OCI-LY1 (cell line): ENCODE measurements around the gene FABP7.

Source experiments
- H2AFZ ChIP-seq: fragments of 200-600 bp; sonication (generic), shearing (Covaris generic); 2 replicates; pipeline ENCODE4 v1.6.0; 2014; ENCODE audit warnings: antibody characterized with exemption, mild to moderate bottlenecking, low read length
- H3F3A ChIP-seq: fragments of 200-600 bp; sonication (generic), shearing (Covaris generic); 2 replicates; pipeline ENCODE4 v1.6.0; 2014; ENCODE audit warnings: mild to moderate bottlenecking, antibody characterized with exemption, low read length, moderate library complexity; ENCODE audit not compliant: insufficient read depth
- H3K27ac ChIP-seq: fragments of 200-600 bp; sonication (generic); 2 replicates; pipeline ENCODE4 v1.5.1; 2014; ENCODE audit warnings: low read length, mixed run types, mild to moderate bottlenecking, low read depth; ENCODE audit not compliant: poor library complexity, severe bottlenecking
- H3K27me3 ChIP-seq: fragments of 200-600 bp; sonication (generic); 2 replicates; pipeline ENCODE4 v1.6.0; 2014; ENCODE audit warnings: antibody characterized with exemption, mild to moderate bottlenecking, low read length, moderate library complexity; ENCODE audit not compliant: insufficient read depth
- H3K36me3 ChIP-seq: fragments of 200-600 bp; sonication (generic); 2 replicates; pipeline ENCODE4 v1.6.1; 2014; ENCODE audit warnings: mild to moderate bottlenecking, antibody characterized with exemption, low read length, moderate library complexity, mixed read lengths; ENCODE audit not compliant: insufficient read depth
- H3K4me1 ChIP-seq: fragments of 200-600 bp; sonication (generic); 2 replicates; pipeline ENCODE4 v1.5.1; 2014; ENCODE audit warnings: mild to moderate bottlenecking, low read length, moderate library complexity; ENCODE audit not compliant: insufficient read depth, severe bottlenecking
- H3K4me2 ChIP-seq: fragments of 200-600 bp; sonication (generic), shearing (Covaris generic); 2 replicates; pipeline ENCODE4 v1.6.1; 2014; ENCODE audit warnings: low read length
- H3K4me3 ChIP-seq: fragments of 200-600 bp; sonication (generic); 2 replicates; pipeline ENCODE4 v1.5.1; 2014; ENCODE audit warnings: low read length, low read depth, mild to moderate bottlenecking, mixed read lengths; ENCODE audit not compliant: poor library complexity, severe bottlenecking
- H3K79me2 ChIP-seq: fragments of 200-600 bp; shearing (Covaris generic); 2 replicates; pipeline ENCODE4 v1.6.1; 2016; ENCODE audit warnings: mixed run types, low read length, mixed read lengths; ENCODE audit not compliant: insufficient read depth
- H3K9ac ChIP-seq: fragments of 200-600 bp; sonication (generic), shearing (Covaris generic); 2 replicates; pipeline ENCODE4 v1.6.1; 2014; ENCODE audit warnings: mild to moderate bottlenecking, low read length, mixed read lengths
- H3K9me2 ChIP-seq: fragments of 200-600 bp; sonication (generic), shearing (Covaris generic); 2 replicates; pipeline ENCODE4 v1.6.1; 2014; ENCODE audit warnings: low read depth, mild to moderate bottlenecking, low read length, mixed read lengths
- H3K9me3 ChIP-seq: fragments of 200-600 bp; shearing (Covaris generic); 2 replicates; pipeline ENCODE4 v1.6.1; 2014; ENCODE audit warnings: low read length, mixed read lengths
- H4K20me1 ChIP-seq: fragments of 200-600 bp; sonication (generic), shearing (Covaris generic); 2 replicates; pipeline ENCODE4 v1.6.0; 2016; ENCODE audit warnings: mild to moderate bottlenecking, low read length; ENCODE audit not compliant: insufficient read depth
- EZH2 ChIP-seq: fragments of 200-600 bp; sonication (generic), shearing (Covaris generic); IDR thresholded peaks from 2 replicates; pipeline ENCODE4 v1.8.0; 2017; ENCODE audit warnings: borderline replicate concordance, mixed run types, mild to moderate bottlenecking, antibody characterized with exemption, low read length, moderate library complexity, mixed read lengths
- TF ChIP-seq, protein P1 (sequence below): fragments of 200-600 bp; sonication (generic), shearing (Covaris generic); IDR thresholded peaks from 2 replicates; pipeline ENCODE4 v1.5.1; 2017; ENCODE audit warnings: mild to moderate bottlenecking, antibody characterized with exemption, low read length, moderate library complexity, mixed read lengths

Gene FABP7

DNA sequence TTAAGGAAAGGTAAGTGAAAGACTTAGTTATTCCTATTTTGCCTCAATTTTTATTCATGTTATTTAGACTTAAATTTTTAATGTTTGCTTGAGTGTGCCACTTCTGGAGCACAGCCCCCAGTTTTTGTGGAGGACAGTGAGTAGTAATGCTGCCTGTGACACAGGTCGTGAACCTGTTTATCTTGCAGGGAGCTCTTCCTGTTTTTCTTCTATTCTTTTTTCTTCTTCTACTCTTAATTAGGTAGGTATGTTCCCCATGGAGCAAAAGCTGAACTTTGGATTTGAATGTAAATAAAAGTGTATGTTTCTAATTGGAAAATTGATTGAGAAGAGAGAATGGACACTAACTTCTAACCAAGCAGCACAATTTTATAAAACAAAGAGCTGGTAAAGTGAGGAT lies 21.9 kb downstream of the FABP7 start:
- Histone ChIP-seq H3K4me1 (no peaks in the 10 kb centered on the region), H3K9ac (no peak overlapping the region), H3F3A (no peaks in the 10 kb centered on the region), H3K27me3 (no peaks in the 10 kb centered on the region), H4K20me1 (no peaks in the 10 kb centered on the region), H3K79me2 (no peaks in the 10 kb centered on the region), H3K4me2 (no peak overlapping the region), H3K4me3 (no peak overlapping the region), H3K27ac (no peak overlapping the region), H3K9me2 (no peaks in the 10 kb centered on the region), H3K9me3 (no peaks in the 10 kb centered on the region), H2AFZ (no peak overlapping the region), H3K36me3 (no peaks in the 10 kb centered on the region)
- TF ChIP-seq, protein P1, sequence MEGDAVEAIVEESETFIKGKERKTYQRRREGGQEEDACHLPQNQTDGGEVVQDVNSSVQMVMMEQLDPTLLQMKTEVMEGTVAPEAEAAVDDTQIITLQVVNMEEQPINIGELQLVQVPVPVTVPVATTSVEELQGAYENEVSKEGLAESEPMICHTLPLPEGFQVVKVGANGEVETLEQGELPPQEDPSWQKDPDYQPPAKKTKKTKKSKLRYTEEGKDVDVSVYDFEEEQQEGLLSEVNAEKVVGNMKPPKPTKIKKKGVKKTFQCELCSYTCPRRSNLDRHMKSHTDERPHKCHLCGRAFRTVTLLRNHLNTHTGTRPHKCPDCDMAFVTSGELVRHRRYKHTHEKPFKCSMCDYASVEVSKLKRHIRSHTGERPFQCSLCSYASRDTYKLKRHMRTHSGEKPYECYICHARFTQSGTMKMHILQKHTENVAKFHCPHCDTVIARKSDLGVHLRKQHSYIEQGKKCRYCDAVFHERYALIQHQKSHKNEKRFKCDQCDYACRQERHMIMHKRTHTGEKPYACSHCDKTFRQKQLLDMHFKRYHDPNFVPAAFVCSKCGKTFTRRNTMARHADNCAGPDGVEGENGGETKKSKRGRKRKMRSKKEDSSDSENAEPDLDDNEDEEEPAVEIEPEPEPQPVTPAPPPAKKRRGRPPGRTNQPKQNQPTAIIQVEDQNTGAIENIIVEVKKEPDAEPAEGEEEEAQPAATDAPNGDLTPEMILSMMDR = no peak
- no peak for TF ChIP-seq EZH2

DNA sequence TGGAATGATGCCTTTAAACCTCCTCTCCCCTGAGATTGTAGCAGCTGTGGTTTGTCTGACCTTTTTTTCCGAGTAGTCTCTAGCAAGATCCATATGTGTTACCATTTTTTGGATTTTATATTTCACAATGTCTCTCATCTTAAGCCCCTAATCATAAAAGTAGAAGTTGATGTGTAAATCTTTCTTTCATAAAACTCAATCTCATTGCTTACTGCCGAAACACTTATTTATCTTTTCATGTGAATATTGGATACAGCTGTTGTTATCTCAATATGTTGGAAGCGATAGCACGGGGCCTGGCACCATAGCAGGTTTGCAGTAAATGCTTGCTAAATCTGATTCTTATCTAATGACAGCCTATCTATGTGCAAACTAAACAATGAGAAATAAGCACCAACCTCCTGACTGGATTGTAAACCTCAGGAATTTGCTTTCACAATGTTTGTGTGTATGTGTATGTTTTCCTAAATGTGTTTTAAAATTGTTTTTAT lies 23.7 kb downstream of the FABP7 start:
- Histone ChIP-seq H3K9me2 (no peaks in the 10 kb centered on the region), H4K20me1 (no peaks in the 10 kb centered on the region), H3K4me2 (no peak overlapping the region), H3K27ac (no peak overlapping the region), H3K27me3 (no peaks in the 10 kb centered on the region), H2AFZ (no peak overlapping the region), H3K4me1 (no peaks in the 10 kb centered on the region), H3K79me2 (no peaks in the 10 kb centered on the region), H3K4me3 (no peak overlapping the region), H3F3A (no peaks in the 10 kb centered on the region), H3K36me3 (no peaks in the 10 kb centered on the region), H3K9ac (no peak overlapping the region), H3K9me3 (no peaks in the 10 kb centered on the region)
- TF ChIP-seq, protein P1 = no peak
- TF ChIP-seq EZH2 = no peak

DNA sequence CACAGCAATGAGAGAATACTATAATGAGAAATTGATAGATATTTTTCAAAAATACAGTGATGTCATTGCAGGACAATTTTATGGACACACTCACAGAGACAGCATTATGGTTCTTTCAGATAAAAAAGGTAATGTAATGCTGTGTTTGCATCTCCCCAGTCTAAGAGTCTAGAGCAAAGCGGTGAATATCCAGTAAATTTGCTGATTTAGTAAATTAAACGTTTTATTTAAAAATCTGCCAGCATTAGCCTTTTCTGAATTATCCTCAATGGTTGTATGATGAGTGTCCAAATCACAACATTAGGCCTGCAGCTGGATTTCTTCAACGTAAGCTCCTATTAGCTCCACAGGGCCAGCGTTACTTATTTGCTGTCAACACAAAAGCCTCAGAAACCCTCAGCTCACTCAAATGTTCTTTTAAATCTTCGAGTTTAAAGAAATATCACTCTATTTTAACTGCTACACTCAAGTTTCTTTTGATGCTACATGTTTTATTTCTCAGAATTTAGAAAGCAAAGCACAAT lies 25.5 kb downstream of the FABP7 start:
- Histone ChIP-seq H3K9me3 (no peaks in the 10 kb centered on the region), H2AFZ (no peak overlapping the region), H3F3A (no peaks in the 10 kb centered on the region), H3K4me3 (no peak overlapping the region), H3K4me1 (no peaks in the 10 kb centered on the region), H3K27ac (no peak overlapping the region), H3K27me3 (no peaks in the 10 kb centered on the region), H3K79me2 (no peaks in the 10 kb centered on the region), H3K4me2 (no peak overlapping the region), H3K9ac (no peak overlapping the region), H3K9me2 (no peaks in the 10 kb centered on the region), H3K36me3 (no peaks in the 10 kb centered on the region), H4K20me1 (no peaks in the 10 kb centered on the region)
- no peak for TF ChIP-seq EZH2
- TF ChIP-seq, protein P1 = no peak
